Measurements from ENCODE around the gene IRGQ.

- TF ChIP-seq CTCF (IDR thresholded peaks at IDR 0.05) (no peak), POLR2A (IDR thresholded peaks at IDR 0.05) (no peak), POLR2AphosphoS5 (IDR thresholded peaks at IDR 0.05) (no peak)
Measured at GRCh38 chr19:43564800-43565199, 31.1 kb downstream of the IRGQ start.

Data from stomach (tissue), 4 donors.